Endothelial cell of umbilical vein (primary cell): ENCODE measurements around the gene TAF8. TPM values are rescaled to one million over a fixed set of nuclear protein-coding genes. Genes with fewer than 3 reads are reported as not detected.

Experiments used
- BruUV-seq: library from RNA; stranded (reverse); fragments of 400-500 nt; replicated peaks from 2 replicates; lab custom pipeline; 2021; lab: Mats Ljungman, UMichigan
- CTCF ChIA-PET: fragments of 300-600, 350-600 bp; sonication (Branson Sonifier 250); formaldehyde crosslinking; loops from one replicate; lab custom pipeline; 2021; ENCODE audit warnings: antibody characterized with exemption, inconsistent platforms; lab: Charles Lee
- POLR2A ChIA-PET: fragments of 300-600, 350-600 bp; sonication (Branson Sonifier 250); formaldehyde crosslinking; loops from one replicate; lab custom pipeline; 2021; ENCODE audit warnings: antibody characterized with exemption, inconsistent platforms; lab: Charles Lee
- DNase-seq: peaks from one replicate; pipeline ENCODE4 v3.0.0-alpha.2; 2011; ENCODE audit warnings: low read depth, low spot score
- FAIRE-seq: peaks from 2 replicates; lab custom pipeline; 2011; peaks lifted over from hg19 to GRCh38; lab: Jason Lieb, UNC
- H2AFZ ChIP-seq: 2 replicates; pipeline ENCODE4 v1.6.0; 2012; ENCODE audit warnings: low read depth, low read length, control low read depth, inconsistent platforms
- H3K27ac ChIP-seq: 2 replicates; pipeline ENCODE4 v1.5.1; 2011; ENCODE audit warnings: low read depth, mild to moderate bottlenecking, control low read depth, low read length, moderate library complexity; ENCODE audit not compliant: insufficient read depth
- H3K27me3 ChIP-seq, 2 experiments: 2 replicates each; pipeline versions ENCODE4 v1.6.0 to v1.6.1; 2011; ENCODE audit warnings: low read length in 2 of 2, mixed read lengths in 1 of 2; ENCODE audit not compliant: control insufficient read depth in 2 of 2, insufficient read depth in 2 of 2
- H3K36me3 ChIP-seq, 2 experiments: 2 replicates in 1 of 2; 3 replicates in 1 of 2; pipeline ENCODE4 v1.5.1; 2011; ENCODE audit warnings: low read length in 2 of 2, mild to moderate bottlenecking in 1 of 2, moderate library complexity in 1 of 2; ENCODE audit not compliant: control insufficient read depth in 2 of 2, insufficient read depth in 2 of 2; ENCODE audit errors: extremely low read depth in 1 of 2
- H3K4me1 ChIP-seq: 3 replicates; pipeline ENCODE4 v1.5.1; 2011; ENCODE audit warnings: mild to moderate bottlenecking, low read length; ENCODE audit not compliant: control insufficient read depth, insufficient read depth; ENCODE audit errors: extremely low read depth
- H3K4me2 ChIP-seq: 2 replicates; pipeline ENCODE4 v1.6.1; 2011; ENCODE audit warnings: low read length, control low read depth, mixed read lengths; ENCODE audit not compliant: insufficient read depth
- H3K4me3 ChIP-seq, 3 experiments: fragments of 200-600 bp in 1 of 3; sonication (generic), shearing (Covaris generic) in 1 of 3; replicated peaks in 1 of 3; 2 replicates each; pipeline ENCODE4 v1.5.1; 2011 to 2016; ENCODE audit warnings: control low read depth in 3 of 3, low read length in 3 of 3, mild to moderate bottlenecking in 2 of 3, inconsistent platforms in 1 of 3, low read depth in 1 of 3, moderate library complexity in 1 of 3; ENCODE audit not compliant: insufficient read depth in 1 of 3
- H3K79me2 ChIP-seq: 2 replicates; pipeline ENCODE4 v1.6.0; 2012; ENCODE audit warnings: low read length, inconsistent platforms; ENCODE audit not compliant: control insufficient read depth, insufficient read depth
- H3K9ac ChIP-seq: replicated peaks from 2 replicates; pipeline ENCODE3; 2011; ENCODE audit warnings: low read length, control low read depth; ENCODE audit not compliant: insufficient read depth; ENCODE audit errors: extremely low read depth
- H3K9me1 ChIP-seq: replicated peaks from 3 replicates; pipeline ENCODE4 v1.6.0; 2011; ENCODE audit warnings: mild to moderate bottlenecking, low read length; ENCODE audit not compliant: control insufficient read depth, insufficient read depth; ENCODE audit errors: extremely low read depth
- H3K9me3 ChIP-seq: replicated peaks from 2 replicates; pipeline ENCODE4 v1.5.1; 2012; ENCODE audit warnings: low read length, inconsistent platforms; ENCODE audit not compliant: control insufficient read depth, insufficient read depth
- H4K20me1 ChIP-seq: replicated peaks from 2 replicates; pipeline ENCODE3; 2011; ENCODE audit warnings: mild to moderate bottlenecking, low read length; ENCODE audit not compliant: control insufficient read depth, insufficient read depth; ENCODE audit errors: extremely low read depth
- CTCF ChIP-seq, 2 donors: IDR thresholded peaks; 1 replicate in 1 of 2; 2 replicates in 1 of 2; pipeline ENCODE4 v1.5.1; 2011; ENCODE audit warnings: low read length in 2 of 2, mild to moderate bottlenecking in 2 of 2, moderate library complexity in 2 of 2, control low read depth in 1 of 2, inconsistent platforms in 1 of 2, low read depth in 1 of 2; ENCODE audit not compliant: insufficient read depth in 1 of 2; ENCODE audit errors: extremely low read depth in 1 of 2
- EZH2 ChIP-seq: IDR thresholded peaks from 2 replicates; pipeline ENCODE4 v1.6.1; 2012; ENCODE audit warnings: borderline replicate concordance, low read depth, mild to moderate bottlenecking, moderate library complexity, low read length, inconsistent platforms; ENCODE audit not compliant: severe bottlenecking
- FOS ChIP-seq: IDR thresholded peaks from 2 replicates; pipeline ENCODE4 v1.6.1; 2011; ENCODE audit warnings: mild to moderate bottlenecking, low read length, moderate library complexity, borderline replicate concordance; ENCODE audit not compliant: insufficient read depth
- GATA2 ChIP-seq: IDR thresholded peaks from 2 replicates; pipeline ENCODE4 v1.7.0; 2011; ENCODE audit warnings: low read depth, mild to moderate bottlenecking, moderate library complexity, mixed read lengths, low read length; ENCODE audit not compliant: insufficient read length, insufficient read depth
- JUN ChIP-seq: IDR thresholded peaks from 2 replicates; pipeline ENCODE4 v1.6.1; 2011; ENCODE audit warnings: borderline replicate concordance, low read depth; ENCODE audit not compliant: insufficient read length, insufficient read depth
- MYC ChIP-seq: IDR thresholded peaks from one replicate; pipeline ENCODE4 v1.6.1; 2011; ENCODE audit warnings: mild to moderate bottlenecking, low read depth, low read length
- POLR2A ChIP-seq: IDR thresholded peaks from 2 replicates; pipeline ENCODE4 v1.6.1; 2012; ENCODE audit warnings: low read depth, mild to moderate bottlenecking, control low read depth, low read length
- POLR2AphosphoS5 ChIP-seq: IDR thresholded peaks from 2 replicates; pipeline ENCODE4 v1.6.1; 2012; ENCODE audit warnings: low read depth, mild to moderate bottlenecking, control low read depth, low read length, moderate library complexity; ENCODE audit not compliant: insufficient read depth
- dilution Hi-C: fragments of 300-500 bp; cut with MboI; formaldehyde crosslinking; loops from one replicate; pipeline ENCODE4 v1.15.0; 2019; ENCODE audit warnings: low sequenced_read_pairs; ENCODE audit not compliant: extremely low pct_ligation_motif_present
- intact Hi-C: fragments of 100-400 bp; cut with micrococcal nuclease; formaldehyde crosslinking; loops from one replicate; pipeline ENCODE4 v1.10.0; 2022
- polyA plus RNA-seq, 4 experiments: library from polyadenylated mRNA; depleted of rRNA in 3 of 4; stranded (reverse) in 3 of 4; unstranded in 1 of 4; fragments of >200 nt; gene quantifications; 2 replicates each; pipeline versions ENCODE4 v1.2.1 to v1.2.3, GENCODE V29; 2011 to 2012; ENCODE audit warnings: missing spikeins in 1 of 4
- total RNA-seq: library from RNA; stranded (reverse); gene quantifications from 2 replicates; pipeline ENCODE4 v1.2.3, GENCODE V29; 2021
- TF ChIP-seq, protein P1 (sequence below): IDR thresholded peaks from 2 replicates; pipeline ENCODE4 v1.6.1; 2011; ENCODE audit not compliant: insufficient read depth, insufficient read length

Gene TAF8
- total and polyA plus RNA-seq, 2 donors (not counting 3 experiments of a cell fraction or from before 2014, with no cell fraction given), result 32.9 to 45.4 TPM

DNA sequence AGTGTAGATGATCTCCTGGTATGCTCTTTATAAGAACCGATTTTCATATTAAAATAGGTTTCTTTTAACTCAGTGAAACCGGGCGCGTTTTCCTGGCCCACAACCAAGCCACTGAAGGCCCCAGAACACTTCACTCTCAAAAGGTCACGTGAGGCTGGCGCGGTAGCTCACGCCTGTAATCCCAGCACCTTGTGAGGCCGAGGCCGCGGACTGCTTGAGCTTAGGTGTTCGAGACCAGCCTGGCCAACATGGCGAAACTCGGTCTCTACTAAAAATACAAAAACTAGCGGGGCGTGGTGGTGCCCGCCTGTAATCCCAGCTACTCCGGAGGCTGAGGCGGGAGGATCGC lies 402 bp upstream of the TAF8 start:
- H3K79me2 ChIP-seq, result peaks cover 9% of the 10 kb centered on the region
- peak overlapping the region in 1 of 3 experiments; percentile 83 for H3K4me3 ChIP-seq
- intact Hi-C loops (no loop called here), dilution Hi-C loops (no loop called here)
- TF ChIP-seq CTCF (IDR thresholded peaks at IDR 0.05; ENCODE audit: extremely low read depth in 1 of 2, insufficient read depth in 1 of 2, low read depth in 1 of 2, low read length in 2 of 2) (no peak), POLR2AphosphoS5 (no peak), POLR2A (no peak), MYC (no peak), GATA2 (no peak), EZH2 (no peak), JUN (no peak), FOS (no peak)
- TF ChIP-seq, protein P1, sequence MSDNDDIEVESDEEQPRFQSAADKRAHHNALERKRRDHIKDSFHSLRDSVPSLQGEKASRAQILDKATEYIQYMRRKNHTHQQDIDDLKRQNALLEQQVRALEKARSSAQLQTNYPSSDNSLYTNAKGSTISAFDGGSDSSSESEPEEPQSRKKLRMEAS, result no peak
- no peak overlapping the region for H3K9ac ChIP-seq
- peak overlapping the region; percentile 40 for H2AFZ ChIP-seq
- POLR2A ChIA-PET, result interaction anchor here (0.7 kb wide), 1 partner anchor 40 kb away, joined by 3 read pairs; no protein-coding TSS in a partner anchor
- no peak for FAIRE-seq
- CTCF ChIA-PET, result interaction anchor here (0.9 to 7.6 kb wide), 9 partner anchors 9 to 498 kb away, joined by 3 to 78 read pairs (median 8); partner anchors contain the start of genes BYSL, MED20 and TOMM6
- peaks cover 37% of the 10 kb centered on the region for H3K4me1 ChIP-seq
- no peak overlapping the region for H3K27ac ChIP-seq
- peak overlapping the region; percentile 14 for H3K4me2 ChIP-seq
- no peaks in the 10 kb centered on the region for H3K9me1 ChIP-seq
- peaks cover 2% of the 10 kb centered on the region in 2 experiments for H3K36me3 ChIP-seq
- DNase-seq, result peak; percentile 15
- H3K27me3 ChIP-seq, result no peaks in the 10 kb centered on the region
- no peaks in the 10 kb centered on the region for H4K20me1 ChIP-seq
- no peaks in the 10 kb centered on the region for H3K9me3 ChIP-seq
- no TSS peak for BruUV-seq
